CD4-positive, alpha-beta T cell treated with Interferon gamma for 1 hour (primary cell): ENCODE results near the gene DOLPP1.
"Not testable (repeated sequence)": the region's sequence is repeated elsewhere in the genome, so short reads cannot be mapped to it uniquely, and the experiment has no call there.

ENCODE experiments used
- DNase-seq: peaks from one replicate; pipeline ENCODE4 v3.0.0-alpha.2; 2020

DOLPP1 gene

GRCh38 chr9:129095170-129095667 is 14.3 kb downstream of the DOLPP1 start:
- no peak for DNase-seq

- no peak for DNase-seq
These were observed 15.0 kb downstream of the DOLPP1 start for GRCh38 chr9:129095908-129096307.

- DNase-seq, result no peak
These were observed 16.9 kb downstream of the DOLPP1 start for GRCh38 chr9:129097671-129098306.

DNA sequence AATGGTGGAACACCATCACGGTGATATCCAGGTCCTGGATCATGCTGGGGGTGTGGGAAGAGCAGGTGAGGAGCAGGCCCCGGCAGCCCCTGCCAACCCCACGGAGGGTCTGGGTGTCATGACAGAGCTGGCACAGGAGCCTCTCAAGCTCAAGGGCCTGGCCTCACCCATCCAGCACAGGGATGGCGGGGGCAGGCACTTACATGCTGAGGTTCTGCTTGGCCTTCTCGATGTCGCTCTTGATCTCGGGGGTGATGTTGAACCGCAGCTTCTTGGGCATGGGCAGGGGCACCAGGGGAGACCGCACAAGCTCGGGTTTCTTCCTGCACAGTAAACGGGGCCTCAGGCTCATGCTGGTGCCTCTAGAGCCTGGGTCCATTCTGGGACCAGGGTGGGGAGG is 17.4 kb downstream of the DOLPP1 start:
- no peak for DNase-seq

GRCh38 chr9:129100383-129101169 is 19.7 kb downstream of the DOLPP1 start:
- DNase-seq, result no peak

GRCh38 chr9:129101279-129101678 is 20.4 kb downstream of the DOLPP1 start:
- no peak for DNase-seq

- no peak for DNase-seq
These were observed 21.2 kb downstream of the DOLPP1 start for GRCh38 chr9:129102095-129102525.

DNA sequence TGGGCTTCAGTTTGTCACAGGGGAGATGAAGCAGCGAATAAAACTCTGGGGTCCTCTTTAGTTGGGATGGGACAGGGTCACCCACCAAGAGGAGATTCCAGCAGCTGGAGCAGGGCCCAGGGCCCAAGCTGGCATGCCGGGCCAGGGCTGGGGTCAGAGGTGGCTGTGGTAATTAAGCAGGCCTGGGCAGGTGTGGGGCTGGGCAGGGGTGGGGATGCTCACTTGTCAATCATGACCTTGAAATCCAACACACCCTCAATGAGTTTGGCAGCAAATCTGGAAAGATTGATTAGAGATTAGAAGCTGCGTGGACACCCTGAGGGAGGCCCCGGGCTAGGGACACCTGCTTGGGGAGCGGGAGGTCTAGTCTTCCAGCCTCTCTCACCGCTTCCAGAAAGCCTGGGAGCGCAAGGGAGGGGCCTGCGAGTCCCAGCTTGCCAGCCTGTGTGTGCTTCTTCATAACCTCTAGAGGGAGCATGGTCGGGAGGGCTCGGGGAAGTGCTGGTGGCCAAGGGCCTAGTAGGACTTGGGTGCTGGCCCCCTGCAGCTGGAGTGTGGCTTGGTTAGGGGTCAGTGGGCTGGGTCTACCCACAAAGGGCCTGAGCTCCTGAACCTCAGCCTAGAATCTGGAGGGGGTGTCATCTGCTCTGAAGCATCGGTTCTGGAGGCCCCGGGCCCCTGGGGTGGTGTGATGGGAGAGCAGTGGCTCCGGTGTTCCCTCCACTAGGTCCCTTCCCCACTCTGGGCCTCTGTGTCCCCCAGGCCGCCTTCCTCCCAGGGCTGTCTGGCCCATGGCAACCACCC is 22.1 kb downstream of the DOLPP1 start:
- DNase-seq, result peak; percentile 16

- no peak for DNase-seq
These were observed 22.7 kb downstream of the DOLPP1 start for GRCh38 chr9:129103595-129103965.

GRCh38 chr9:129104051-129104450 is 23.1 kb downstream of the DOLPP1 start:
- no peak for DNase-seq

DNA sequence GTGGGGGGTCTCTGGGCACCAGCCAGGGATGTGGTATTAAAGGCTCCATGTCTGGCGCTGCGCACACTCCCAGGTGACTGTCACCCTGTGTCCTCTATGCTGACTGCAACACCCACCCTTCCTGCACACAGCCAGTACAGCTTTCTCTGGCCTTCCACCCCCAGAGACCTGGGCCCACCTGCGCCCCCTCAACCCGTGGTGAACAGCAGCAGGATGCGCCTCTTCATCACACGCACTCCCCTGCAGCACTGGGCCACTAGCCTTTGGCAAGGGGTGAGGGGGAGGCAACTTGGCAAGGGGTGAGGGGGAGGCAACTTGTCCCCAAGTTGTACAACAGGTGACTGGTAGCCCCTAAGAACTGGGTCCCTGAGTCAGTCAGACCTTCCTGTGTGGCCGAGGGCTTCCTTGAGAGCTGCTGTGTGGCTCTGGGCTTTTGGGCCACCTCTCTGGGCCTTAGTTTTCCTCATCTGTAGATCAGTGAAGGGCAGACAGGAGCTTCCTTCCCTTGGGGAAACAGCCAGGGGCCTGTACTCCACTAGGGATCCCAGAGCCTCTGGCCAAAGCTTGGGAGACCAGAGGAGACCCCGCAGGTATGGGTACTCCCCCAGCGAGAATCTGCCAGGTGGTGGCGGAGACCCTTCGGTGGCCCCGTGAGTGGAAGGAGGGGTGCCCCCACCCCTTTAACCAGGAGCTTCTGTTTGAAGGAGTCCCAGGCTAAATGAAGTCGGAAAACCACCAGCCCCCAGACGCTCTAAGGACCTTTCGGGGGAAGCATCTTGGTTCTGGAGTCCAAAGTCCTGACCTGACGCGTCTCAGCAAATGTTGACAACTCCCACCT is 25.2 kb downstream of the DOLPP1 start:
- no peak for DNase-seq

GRCh38 chr9:129107651-129108050 is 26.7 kb downstream of the DOLPP1 start:
- no peak for DNase-seq

DNA sequence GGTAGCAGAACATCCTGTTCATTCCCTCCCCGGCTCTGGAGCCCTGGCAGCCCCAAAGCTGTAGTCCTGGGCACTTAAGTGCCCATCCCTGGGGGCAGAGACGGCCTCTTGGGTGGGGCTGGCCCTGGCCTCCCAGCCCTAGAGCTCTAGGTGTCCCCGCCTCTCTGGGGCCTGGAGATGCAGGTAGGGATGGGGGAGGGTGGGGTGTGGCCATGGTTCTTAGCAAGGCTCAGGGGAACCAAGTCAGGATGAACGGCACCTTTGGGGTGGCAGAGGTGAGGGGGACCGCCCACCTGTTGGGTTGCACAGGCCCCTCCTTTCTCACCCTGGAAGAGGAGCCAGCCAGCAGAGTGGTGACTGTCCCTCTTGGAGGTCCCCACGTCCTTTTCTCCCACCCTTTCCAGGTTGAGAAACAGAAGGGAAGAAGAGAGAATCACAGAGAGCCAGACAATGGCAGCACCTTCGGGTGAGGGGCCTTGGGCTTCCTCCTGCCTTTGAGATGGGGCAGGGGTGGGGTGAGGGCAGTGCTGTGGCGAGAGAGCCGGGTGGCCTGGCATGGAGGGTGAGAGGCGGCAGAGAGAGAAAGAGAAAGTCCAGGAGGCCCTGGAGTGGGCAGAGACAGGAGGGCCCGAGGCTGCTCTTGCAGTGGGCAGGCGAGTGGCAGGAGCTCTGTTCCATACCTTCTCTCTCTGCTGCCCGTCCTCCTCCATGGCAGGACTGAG is 27.3 kb downstream of the DOLPP1 start:
- DNase-seq, result no peak

DNA sequence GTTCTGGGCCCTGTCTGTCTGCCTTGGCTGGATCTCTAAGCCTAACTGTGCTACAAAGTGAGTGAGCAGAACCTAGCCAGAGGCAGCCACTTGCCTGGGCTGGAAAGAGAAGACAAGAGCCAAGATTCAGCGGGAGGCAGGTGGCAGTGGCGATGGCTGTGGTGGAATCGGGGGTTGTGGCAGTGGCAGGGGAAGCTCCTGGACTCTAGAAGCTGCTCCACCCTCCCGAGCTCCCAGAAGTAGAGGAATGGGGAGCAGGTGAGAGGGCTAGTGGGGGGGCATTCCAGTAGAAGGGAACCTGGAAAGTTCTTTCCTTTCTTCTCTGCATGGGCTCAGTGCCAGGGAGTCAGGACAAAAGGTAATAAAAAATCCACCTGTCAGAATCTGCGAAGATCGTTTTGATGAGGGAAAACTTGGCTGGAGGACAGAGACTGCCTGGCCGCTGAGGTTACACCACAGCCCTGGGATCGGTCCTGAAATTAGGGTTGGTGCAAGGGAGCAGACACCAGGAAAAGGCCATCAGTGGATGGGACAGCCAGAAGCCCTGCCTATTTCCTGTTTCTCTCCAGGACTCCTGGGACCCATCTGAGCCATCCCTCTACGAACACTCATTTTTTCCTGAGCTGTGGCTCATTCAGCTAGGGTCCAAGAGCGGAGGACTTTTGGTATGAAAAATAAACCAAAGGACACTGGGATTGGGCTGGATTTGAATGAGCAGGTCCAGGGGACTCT is 28.1 kb downstream of the DOLPP1 start:
- no peak for DNase-seq

DNA sequence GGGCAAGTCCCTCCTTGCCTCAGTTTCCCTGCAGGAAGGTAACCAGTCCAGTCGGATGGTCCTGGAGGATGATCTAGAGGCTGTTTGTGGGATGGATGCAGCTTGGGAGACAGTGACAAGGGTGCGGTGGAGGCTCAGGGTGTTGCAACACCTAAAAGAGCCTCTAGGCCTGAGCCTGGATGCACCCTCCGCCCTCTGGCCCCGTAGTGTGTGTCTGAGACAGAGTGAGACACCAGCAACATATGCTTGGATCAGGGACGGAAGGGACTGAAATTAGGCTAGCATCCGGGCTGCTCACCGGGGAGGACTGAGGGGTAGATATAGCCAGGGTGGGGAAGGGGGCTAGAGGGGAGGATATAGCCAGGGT is 28.6 kb downstream of the DOLPP1 start:
- DNase-seq, result peak; percentile 20

GRCh38 chr9:129109952-129110739 is 29.2 kb downstream of the DOLPP1 start:
- no peak for DNase-seq

GRCh38 chr9:129110740-129111527 is 30.0 kb downstream of the DOLPP1 start, which contains the start of the genes CRAT and PTPA:
Gene CRAT, minus strand, starts transcription at chr9:129110793. Its CDS starts 284 bp downstream, at chr9:129110509.
Gene PTPA, plus strand, starts transcription at chr9:129111415. Its CDS starts 186 bp downstream, at chr9:129111601.
- DNase-seq, result peak; percentile 96

- no peak for DNase-seq
These were observed 30.7 kb downstream of the DOLPP1 start for GRCh38 chr9:129111528-129112151.

DNA sequence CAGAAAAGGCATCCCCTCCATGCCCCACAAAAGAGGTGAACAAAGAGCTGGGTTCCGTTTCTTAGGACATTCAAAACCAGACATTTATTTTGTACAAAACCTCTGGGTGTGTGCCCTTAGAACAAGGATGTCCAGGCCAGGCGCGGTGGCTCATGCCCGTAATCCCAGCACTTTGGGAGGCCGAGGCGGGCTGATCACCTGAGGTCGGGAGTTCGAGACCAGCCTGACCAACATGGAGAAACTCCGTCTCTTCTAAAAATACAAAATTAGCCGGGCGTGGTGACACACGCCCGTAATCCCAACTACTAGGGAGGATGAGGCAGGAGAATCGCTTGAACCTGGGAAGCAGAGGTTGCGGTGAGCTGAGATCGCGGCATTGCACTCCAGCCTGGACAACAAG is 31.6 kb downstream of the DOLPP1 start:
- not testable (repeated sequence) for DNase-seq
